ENCODE results near the gene HSPBP1. TPM values are rescaled to one million over a fixed set of nuclear protein-coding genes. Genes with fewer than 3 reads are reported as not detected.
A peak's percentile ranks its signal among the peaks of the same experiment; 100 is the strongest.

HSPBP1 gene
- total and polyA plus RNA-seq, 7 donors, result 19.7 to 62.7 (median 30.5) TPM

GRCh38 chr19:55223291-55224037, 56.4 kb downstream of the HSPBP1 start:
- TF ChIP-seq CTCF (IDR thresholded peaks at IDR 0.05) (no peak), EP300 (IDR thresholded peaks at IDR 0.05) (no peak), POLR2AphosphoS5 (IDR thresholded peaks at IDR 0.05) (no peak), POLR2A (IDR thresholded peaks at IDR 0.05) (no peak)
- H3K36me3 ChIP-seq, result peaks cover 0 to 14% (median 0%) of the 10 kb centered on the region in 4 donors
- no peak overlapping the region for H3K27ac ChIP-seq
- 90 to 92% methylated on average over 17 of the region's 17 CpGs for WGBS, 2 donors
- no peak for DNase-seq
- no peak overlapping the region for H3K4me3 ChIP-seq
- peaks cover 0 to 15% (median 12%) of the 10 kb centered on the region in 4 donors for H3K4me1 ChIP-seq
- no peaks in the 10 kb centered on the region for H3K27me3 ChIP-seq
- intact Hi-C loops (cut with DNase I), result no loop called here
- H3K9me3 ChIP-seq, result no peaks in the 10 kb centered on the region

GRCh38 chr19:55220525-55220924, 59.4 kb downstream of the HSPBP1 start:
- TF ChIP-seq CTCF (IDR thresholded peaks at IDR 0.05) (no peak), POLR2AphosphoS5 (IDR thresholded peaks at IDR 0.05) (no peak), POLR2A (IDR thresholded peaks at IDR 0.05) (no peak), EP300 (IDR thresholded peaks at IDR 0.05) (no peak)
- no peaks in the 10 kb centered on the region for H3K9me3 ChIP-seq
- H3K4me1 ChIP-seq, result peaks cover 0 to 13% (median 7%) of the 10 kb centered on the region in 4 donors
- DNase-seq, result no peak
- H3K27me3 ChIP-seq, result peaks cover 0 to 12% (median 0%) of the 10 kb centered on the region in 3 donors
- intact Hi-C loops (cut with DNase I), result no loop called here
- 84 to 94% methylated on average over 9 of the region's 9 CpGs for WGBS, 2 donors
- H3K4me3 ChIP-seq, result no peak overlapping the region
- H3K27ac ChIP-seq, result no peak overlapping the region
- H3K36me3 ChIP-seq, result no peaks in the 10 kb centered on the region

DNA sequence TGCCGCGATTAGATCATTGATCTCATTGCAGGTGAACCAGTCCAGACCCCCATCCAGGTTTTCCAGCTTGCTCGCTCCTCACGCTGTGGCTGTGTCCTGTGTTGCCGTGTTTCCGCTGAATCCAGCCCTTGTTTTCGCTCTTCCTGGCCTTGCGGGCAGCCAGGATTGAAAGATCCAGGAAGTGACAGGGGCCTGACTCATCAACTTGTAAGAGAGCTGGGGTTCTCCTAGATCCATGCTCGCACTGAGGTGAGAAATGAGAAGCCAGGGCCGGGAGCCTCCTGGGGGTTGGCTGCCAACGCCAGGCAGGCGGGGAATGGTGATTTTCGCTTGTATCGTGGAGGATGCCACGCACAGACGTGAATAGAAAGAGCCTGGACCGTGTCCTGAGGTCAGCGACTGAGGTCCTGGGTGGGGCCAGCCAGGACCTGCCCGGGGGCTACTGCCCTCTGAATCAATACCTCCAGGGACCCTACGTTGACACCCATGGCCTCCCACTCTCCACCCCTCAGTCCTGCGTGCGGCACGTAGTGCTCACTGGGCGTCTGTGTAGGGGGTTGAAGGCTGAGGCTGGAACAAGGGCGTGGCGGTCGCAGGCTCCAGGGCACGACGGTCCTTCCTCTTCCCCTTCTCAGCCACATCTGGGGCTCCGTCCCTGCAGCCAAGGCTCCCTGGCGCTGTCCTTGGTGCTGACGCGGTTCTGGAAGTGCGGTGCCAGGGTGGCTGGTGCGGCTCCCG, 63.3 kb downstream of the HSPBP1 start:
- Histone ChIP-seq H3K4me1 (peaks cover 0 to 13% (median 7%) of the 10 kb centered on the region in 4 donors), H3K4me3 (peak overlapping the region; percentile 14 to 37 (median 26)), H3K9me3 (no peaks in the 10 kb centered on the region), H3K27ac (peak overlapping the region in 1 of 4 donors; percentile 49), H3K36me3 (no peaks in the 10 kb centered on the region), H3K27me3 (peaks cover 0 to 43% (median 14%) of the 10 kb centered on the region in 3 donors)
- intact Hi-C loops (cut with DNase I), result no loop called here
- 2 to 5% methylated on average over 36 of the region's 36 CpGs for WGBS, 2 donors
- DNase-seq, result peak; percentile 78
- TF ChIP-seq CTCF (IDR thresholded peaks at IDR 0.05), result no peak
- TF ChIP-seq POLR2AphosphoS5 (IDR thresholded peaks at IDR 0.05), result peak in 2 of 4 donors; percentile 13 to 31
- TF ChIP-seq POLR2A (IDR thresholded peaks at IDR 0.05), result no peak
- TF ChIP-seq EP300 (IDR thresholded peaks at IDR 0.05), result no peak

GRCh38 chr19:55213547-55213946, 66.4 kb downstream of the HSPBP1 start:
- 83 to 87% methylated on average over 7 of the region's 7 CpGs for WGBS, 2 donors

More at GRCh38 chr19:55213547-55213946, 66.4 kb downstream of the HSPBP1 start:
- intact Hi-C loops (cut with DNase I), result no loop called here
- Histone ChIP-seq H3K27ac (no peak overlapping the region), H3K4me1 (peaks cover 0 to 29% (median 23%) of the 10 kb centered on the region in 4 donors), H3K27me3 (peaks cover 0 to 43% (median 17%) of the 10 kb centered on the region in 3 donors), H3K4me3 (no peak overlapping the region), H3K36me3 (no peaks in the 10 kb centered on the region), H3K9me3 (no peaks in the 10 kb centered on the region)
- TF ChIP-seq CTCF (IDR thresholded peaks at IDR 0.05) (no peak), POLR2AphosphoS5 (IDR thresholded peaks at IDR 0.05) (no peak), EP300 (IDR thresholded peaks at IDR 0.05) (no peak), POLR2A (IDR thresholded peaks at IDR 0.05) (no peak)
- no peak for DNase-seq
